ENCODE data around the gene CDYL2. TPM values are rescaled to one million over a fixed set of nuclear protein-coding genes. Genes with fewer than 3 reads are reported as not detected.

CDYL2 gene
- polyA plus RNA-seq, 1 of the 3 experiments (the other 2 are of a cell fraction), result 0.03 TPM

DNA sequence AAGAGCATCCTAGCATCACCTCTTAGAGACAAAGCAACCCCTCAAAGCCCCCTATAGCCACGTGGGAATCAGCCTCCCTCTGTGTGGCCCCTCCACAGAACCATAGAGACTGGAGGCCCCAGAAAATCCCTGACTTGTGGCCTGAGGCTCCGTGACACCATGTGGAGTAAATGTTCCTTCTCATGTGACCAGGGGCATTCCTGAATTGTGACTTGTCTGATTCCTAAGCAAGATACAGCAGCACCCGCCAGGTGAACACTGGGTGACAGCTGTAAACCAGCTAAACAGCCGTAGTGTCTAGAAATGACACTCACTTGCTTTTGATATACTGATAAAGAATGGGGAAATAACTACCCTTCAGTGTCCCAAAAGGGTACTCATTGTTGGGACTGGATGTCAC lies 184.6 kb downstream of the CDYL2 start:
- WGBS (ENCODE audit: low lambda C conversion rate), result 10% methylated on average over 4 of the region's 4 CpGs
- no peak for TF ChIP-seq SMC3 (IDR thresholded peaks at IDR 0.05; ENCODE audit: low read depth, low read length)
- TF ChIP-seq, protein P1, sequence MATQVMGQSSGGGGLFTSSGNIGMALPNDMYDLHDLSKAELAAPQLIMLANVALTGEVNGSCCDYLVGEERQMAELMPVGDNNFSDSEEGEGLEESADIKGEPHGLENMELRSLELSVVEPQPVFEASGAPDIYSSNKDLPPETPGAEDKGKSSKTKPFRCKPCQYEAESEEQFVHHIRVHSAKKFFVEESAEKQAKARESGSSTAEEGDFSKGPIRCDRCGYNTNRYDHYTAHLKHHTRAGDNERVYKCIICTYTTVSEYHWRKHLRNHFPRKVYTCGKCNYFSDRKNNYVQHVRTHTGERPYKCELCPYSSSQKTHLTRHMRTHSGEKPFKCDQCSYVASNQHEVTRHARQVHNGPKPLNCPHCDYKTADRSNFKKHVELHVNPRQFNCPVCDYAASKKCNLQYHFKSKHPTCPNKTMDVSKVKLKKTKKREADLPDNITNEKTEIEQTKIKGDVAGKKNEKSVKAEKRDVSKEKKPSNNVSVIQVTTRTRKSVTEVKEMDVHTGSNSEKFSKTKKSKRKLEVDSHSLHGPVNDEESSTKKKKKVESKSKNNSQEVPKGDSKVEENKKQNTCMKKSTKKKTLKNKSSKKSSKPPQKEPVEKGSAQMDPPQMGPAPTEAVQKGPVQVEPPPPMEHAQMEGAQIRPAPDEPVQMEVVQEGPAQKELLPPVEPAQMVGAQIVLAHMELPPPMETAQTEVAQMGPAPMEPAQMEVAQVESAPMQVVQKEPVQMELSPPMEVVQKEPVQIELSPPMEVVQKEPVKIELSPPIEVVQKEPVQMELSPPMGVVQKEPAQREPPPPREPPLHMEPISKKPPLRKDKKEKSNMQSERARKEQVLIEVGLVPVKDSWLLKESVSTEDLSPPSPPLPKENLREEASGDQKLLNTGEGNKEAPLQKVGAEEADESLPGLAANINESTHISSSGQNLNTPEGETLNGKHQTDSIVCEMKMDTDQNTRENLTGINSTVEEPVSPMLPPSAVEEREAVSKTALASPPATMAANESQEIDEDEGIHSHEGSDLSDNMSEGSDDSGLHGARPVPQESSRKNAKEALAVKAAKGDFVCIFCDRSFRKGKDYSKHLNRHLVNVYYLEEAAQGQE (IDR thresholded peaks at IDR 0.05; ENCODE audit: low read depth, low read length), result no peak
- Histone ChIP-seq H3K9me3 (no peaks in the 10 kb centered on the region), H2AFZ (ENCODE audit: low read depth) (no peak overlapping the region), H3K4me2 (no peak overlapping the region), H4K20me1 (ENCODE audit: insufficient read depth) (no peaks in the 10 kb centered on the region), H3K4me3 (ENCODE audit: low read depth in 2 of 2, low read length in 1 of 2) (no peak overlapping the region), H3K9me2 (no peaks in the 10 kb centered on the region), H3K27ac (ENCODE audit: low read depth in 2 of 2, low read length in 1 of 2) (no peak overlapping the region), H3K4me1 (ENCODE audit: control insufficient read depth in 1 of 2, insufficient read depth in 2 of 2, low read depth in 1 of 2, low read length in 1 of 2) (peaks cover 0 to 3% of the 10 kb centered on the region in 2 experiments; a peak in 1 of 4 replicates), H3K79me2 (ENCODE audit: insufficient read depth) (no peaks in the 10 kb centered on the region), H3K9ac (no peak overlapping the region), H3K36me3 (replicated peaks in 1 of 2; ENCODE audit: control insufficient read depth in 1 of 2, insufficient read depth in 2 of 2, low read length in 1 of 2) (no peaks in the 10 kb centered on the region), H3K27me3 (ENCODE audit: insufficient read depth) (no peaks in the 10 kb centered on the region), H3F3A (replicated peaks; ENCODE audit: insufficient read depth) (no peaks in the 10 kb centered on the region)
- ChIA-PET POLR2A (no interaction called here), CTCF (no interaction called here)
- DNase-seq, result no peak

- WGBS (ENCODE audit: low lambda C conversion rate), result 50% methylated on average over 14 of the region's 14 CpGs
- no peaks in the 10 kb centered on the region for H3F3A ChIP-seq (replicated peaks; ENCODE audit: insufficient read depth)
- no peak overlapping the region for H3K9ac ChIP-seq
- H3K36me3 ChIP-seq (replicated peaks in 1 of 2; ENCODE audit: control insufficient read depth in 1 of 2, insufficient read depth in 2 of 2, low read length in 1 of 2), result no peaks in the 10 kb centered on the region
- no peak for TF ChIP-seq RFX5 (IDR thresholded peaks at IDR 0.05; ENCODE audit: low read length)
- TF ChIP-seq, protein P2, sequence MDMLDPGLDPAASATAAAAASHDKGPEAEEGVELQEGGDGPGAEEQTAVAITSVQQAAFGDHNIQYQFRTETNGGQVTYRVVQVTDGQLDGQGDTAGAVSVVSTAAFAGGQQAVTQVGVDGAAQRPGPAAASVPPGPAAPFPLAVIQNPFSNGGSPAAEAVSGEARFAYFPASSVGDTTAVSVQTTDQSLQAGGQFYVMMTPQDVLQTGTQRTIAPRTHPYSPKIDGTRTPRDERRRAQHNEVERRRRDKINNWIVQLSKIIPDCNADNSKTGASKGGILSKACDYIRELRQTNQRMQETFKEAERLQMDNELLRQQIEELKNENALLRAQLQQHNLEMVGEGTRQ (IDR thresholded peaks at IDR 0.05; ENCODE audit: borderline replicate concordance, low read depth, low read length), result no peak
- no peak for TF ChIP-seq MXI1 (IDR thresholded peaks at IDR 0.05; ENCODE audit: low read depth, low read length)
- TF ChIP-seq SIN3A (IDR thresholded peaks at IDR 0.05; ENCODE audit: borderline replicate concordance, low read depth, low read length), result no peak
- no peak for TF ChIP-seq RAD21 (IDR thresholded peaks at IDR 0.05; ENCODE audit: low read length)
- TF ChIP-seq, protein P1 (IDR thresholded peaks at IDR 0.05; ENCODE audit: low read depth, low read length), result no peak
- no peak for TF ChIP-seq JUND (IDR thresholded peaks at IDR 0.05)
- TF ChIP-seq PBX3 (IDR thresholded peaks at IDR 0.05), result no peak
- TF ChIP-seq FOXM1 (IDR thresholded peaks at IDR 0.05; ENCODE audit: low read depth), result no peak
- TF ChIP-seq NRF1 (IDR thresholded peaks at IDR 0.05; ENCODE audit: low read depth, low read length), result no peak
- no peak for TF ChIP-seq EZH2phosphoT487 (IDR thresholded peaks at IDR 0.05; ENCODE audit: borderline replicate concordance, low read depth)
- TF ChIP-seq POLR2AphosphoS5 (IDR thresholded peaks at IDR 0.05; ENCODE audit: low read depth, low read length), result no peak
- no peak for TF ChIP-seq GATA2 (CRISPR knock-in tag; IDR thresholded peaks at IDR 0.05)
- TF ChIP-seq FOSL2 (IDR thresholded peaks at IDR 0.05; ENCODE audit: borderline replicate concordance, low read depth), result no peak
- TF ChIP-seq YY1 (IDR thresholded peaks at IDR 0.05; ENCODE audit: low read depth), result no peak
- no peak for TF ChIP-seq TEAD4 (IDR thresholded peaks at IDR 0.05; ENCODE audit: borderline replicate concordance, insufficient read depth)
- H3K27ac ChIP-seq (ENCODE audit: low read depth in 2 of 2, low read length in 1 of 2), result no peak overlapping the region
- ChIA-PET CTCF (no interaction called here), POLR2A (no interaction called here)
- H3K79me2 ChIP-seq (ENCODE audit: insufficient read depth), result no peaks in the 10 kb centered on the region
- no peak overlapping the region for H3K4me3 ChIP-seq (ENCODE audit: low read depth in 2 of 2, low read length in 1 of 2)
- H3K27me3 ChIP-seq (ENCODE audit: insufficient read depth), result no peaks in the 10 kb centered on the region
- no peaks in the 10 kb centered on the region for H3K9me3 ChIP-seq
- no peaks in the 10 kb centered on the region for H3K9me2 ChIP-seq
- DNase-seq, result no peak
- H2AFZ ChIP-seq (ENCODE audit: low read depth), result no peak overlapping the region
- H3K4me2 ChIP-seq, result no peak overlapping the region
- H4K20me1 ChIP-seq (ENCODE audit: insufficient read depth), result no peaks in the 10 kb centered on the region
- peaks cover 0 to 3% of the 10 kb centered on the region in 2 experiments; a peak in 1 of 4 replicates for H3K4me1 ChIP-seq (ENCODE audit: control insufficient read depth in 1 of 2, insufficient read depth in 2 of 2, low read depth in 1 of 2, low read length in 1 of 2)
Observed at GRCh38 chr16:80618862-80619648, 185.3 kb downstream of the CDYL2 start.
